GM12892 (cell line): ENCODE data around the gene FUZ.

Experiments used
- POLR2A ChIP-seq: IDR thresholded peaks from 2 replicates; pipeline ENCODE4 v1.6.1; 2011; ENCODE audit warnings: low read depth, low read length, control low read depth
- TAF1 ChIP-seq: IDR thresholded peaks from 2 replicates; pipeline ENCODE4 v1.6.1; 2011; ENCODE audit warnings: low read depth, mild to moderate bottlenecking, control low read depth, low read length, borderline replicate concordance

DNA sequence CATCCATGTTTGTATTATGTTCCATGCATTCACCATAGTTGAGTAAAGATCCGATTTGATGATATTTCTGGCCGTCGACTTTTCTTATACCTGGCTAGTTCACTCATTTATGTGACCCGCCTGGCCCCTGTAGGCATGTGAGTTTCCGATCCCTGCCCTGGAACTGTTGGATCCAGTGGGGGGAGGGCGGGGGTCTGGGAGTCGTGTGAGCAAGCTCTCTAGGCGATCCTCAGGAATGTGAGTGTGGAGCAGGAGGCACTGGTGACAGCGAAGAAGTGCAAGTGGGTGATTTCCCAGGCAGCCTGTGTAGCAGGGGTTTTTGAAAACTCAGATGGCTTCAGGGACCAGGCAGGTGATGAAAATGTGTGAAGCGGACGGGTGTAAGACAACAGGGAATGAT is 27.2 kb upstream of the FUZ start:
- TF ChIP-seq POLR2A (no peak), TAF1 (no peak)
